Progenitor cell of endocrine pancreas (in vitro differentiated cells): ENCODE results near the gene NKX2-1. TPM values are rescaled to one million over a fixed set of nuclear protein-coding genes. Genes with fewer than 3 reads are reported as not detected.
A peak's percentile ranks its signal among the peaks of the same experiment; 100 is the strongest.
"Not testable (repeated sequence)": the region's sequence is repeated elsewhere in the genome, so short reads cannot be mapped to it uniquely, and the experiment has no call there.

Source experiments
- DNase-seq: peaks from one replicate; pipeline ENCODE4 v3.0.0; 2021; ENCODE audit warnings: low spot score; ENCODE audit not compliant: unreplicated experiment
- H3K27ac Mint-ChIP-seq: 2 replicates; pipeline ENCODE4 v1.8.0; 2021; ENCODE audit warnings: mild to moderate bottlenecking, moderate library complexity, mixed read lengths
- H3K27me3 Mint-ChIP-seq: 2 replicates; pipeline ENCODE4 v1.8.0; 2021; ENCODE audit warnings: mixed read lengths
- H3K36me3 Mint-ChIP-seq: 2 replicates; pipeline ENCODE4 v1.8.0; 2022; ENCODE audit warnings: mixed read lengths; ENCODE audit not compliant: insufficient read depth
- H3K4me1 Mint-ChIP-seq: 2 replicates; pipeline ENCODE4 v1.8.0; 2021; ENCODE audit warnings: low read depth, mixed read lengths
- H3K4me3 Mint-ChIP-seq: 2 replicates; pipeline ENCODE4 v1.8.0; 2021; ENCODE audit warnings: low read depth, mild to moderate bottlenecking, moderate library complexity, mixed read lengths
- H3K9me3 Mint-ChIP-seq: 2 replicates; pipeline ENCODE4 v1.8.0; 2021; ENCODE audit warnings: low read depth, mixed read lengths
- CTCF ChIP-seq: fragments of 200-600 bp; sonication (generic); IDR thresholded peaks from one replicate; pipeline ENCODE4 v1.5.0; 2021; ENCODE audit warnings: antibody characterized with exemption, mild to moderate bottlenecking; ENCODE audit not compliant: unreplicated experiment
- long read RNA-seq: library from polyadenylated mRNA; unstranded; transcript quantifications from one replicate; pipeline ENCODE4 v2.0.0, GENCODE V29; 2020
- total RNA-seq: library from RNA; stranded (reverse); gene quantifications from 2 replicates; pipeline ENCODE4 v1.2.1, GENCODE V29; 2021

NKX2-1 gene
- 0.80 TPM in 1 of 2 replicates, not detected in the other for total RNA-seq
- long read RNA-seq, result 0 reads

DNA sequence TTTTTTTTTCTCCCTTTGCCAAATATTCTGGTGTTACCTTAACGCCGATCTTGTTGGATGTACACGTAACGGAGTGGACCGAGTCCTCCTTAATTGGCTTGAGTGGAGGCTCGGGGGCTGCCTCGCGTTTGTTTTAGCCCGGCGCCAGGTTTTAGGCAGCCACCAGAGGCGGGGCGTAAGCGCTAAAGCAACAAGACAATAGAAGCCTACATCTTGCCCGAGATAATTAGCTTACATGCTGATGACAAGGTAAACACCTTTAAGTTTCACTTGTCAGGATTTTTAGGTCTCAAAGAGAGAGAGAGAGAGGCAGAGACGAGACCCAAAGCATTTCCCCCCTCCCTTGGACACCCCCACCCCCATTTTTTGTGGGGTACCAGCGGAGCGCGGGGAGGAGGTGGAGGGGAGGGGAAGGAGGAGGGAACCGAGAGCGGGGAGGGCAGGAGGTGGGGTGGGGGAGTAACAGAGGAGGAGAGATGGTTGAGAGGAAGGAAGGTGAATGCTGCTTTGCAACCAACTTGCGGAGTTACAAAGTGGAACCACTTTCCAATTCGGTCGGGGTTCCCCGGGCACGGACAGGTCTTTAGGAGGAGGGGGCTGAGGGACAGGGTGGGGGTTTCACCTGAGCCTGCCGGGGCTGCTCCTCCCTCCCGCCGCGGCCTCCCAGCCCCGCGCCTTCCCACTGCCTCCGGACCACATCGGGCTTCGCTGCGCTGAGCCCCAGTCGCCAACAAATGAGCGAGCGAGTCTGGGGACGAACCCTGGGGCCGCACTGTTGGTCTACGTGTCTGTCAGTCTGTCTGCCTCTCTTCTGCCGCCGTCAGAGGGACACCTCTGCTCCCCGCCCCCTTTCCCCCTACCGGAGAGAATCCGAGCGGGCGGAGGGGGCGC, at the start of gene NKX2-1:
Gene NKX2-1 (minus strand): TSS at position 802 of the 891 bp plus-strand sequence. CDS start 103 bp downstream, at position 699.
- no peaks in the 10 kb centered on the region for H3K36me3 Mint-ChIP-seq
- H3K27me3 Mint-ChIP-seq, result peaks cover 88% of the 10 kb centered on the region
- H3K4me3 Mint-ChIP-seq, result peak within 1 kb of the TSS; percentile 43
- DNase-seq, result no peak
- no peak for TF ChIP-seq CTCF
- peaks cover 2% of the 10 kb centered on the region for H3K4me1 Mint-ChIP-seq
- H3K27ac Mint-ChIP-seq, result no peak within 1 kb of the TSS
- no peaks in the 10 kb centered on the region for H3K9me3 Mint-ChIP-seq

DNA sequence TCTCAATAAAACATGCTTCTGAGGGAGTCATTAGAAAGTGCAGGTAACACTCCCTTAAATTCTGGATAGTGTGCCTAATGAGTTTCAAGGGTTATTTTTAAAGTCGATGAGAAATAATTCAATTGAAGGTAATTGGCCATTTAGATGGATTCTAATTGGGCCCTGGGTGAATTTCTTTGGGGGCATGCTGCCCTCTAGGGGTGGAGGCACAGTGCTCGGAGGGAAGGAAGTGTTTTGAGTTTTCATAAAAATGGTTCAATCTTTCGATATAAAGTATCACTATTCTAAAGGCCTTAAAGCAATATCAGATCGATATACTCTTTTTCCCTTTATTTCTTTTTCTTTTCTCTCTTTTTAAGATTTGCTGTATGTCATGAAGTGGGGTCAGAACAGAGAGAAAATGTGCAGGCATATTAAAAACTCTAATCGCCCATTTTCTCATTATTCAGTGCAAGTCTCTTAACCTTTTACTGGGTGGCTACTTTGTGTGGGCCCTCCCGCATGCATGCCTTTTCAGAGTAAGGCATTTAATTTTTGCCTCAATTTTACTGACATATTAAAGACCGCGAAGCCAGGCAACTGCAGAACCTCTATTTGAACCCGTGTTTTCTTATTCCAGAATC, 36.9 kb upstream of the NKX2-1 start:
- peak; percentile 82 for TF ChIP-seq CTCF
- Mint-ChIP-seq H3K27ac (no peak overlapping the region), H3K4me3 (no peak overlapping the region), H3K4me1 (no peaks in the 10 kb centered on the region), H3K9me3 (no peaks in the 10 kb centered on the region), H3K36me3 (no peaks in the 10 kb centered on the region), H3K27me3 (peaks cover 63% of the 10 kb centered on the region)
- DNase-seq, result no peak

DNA sequence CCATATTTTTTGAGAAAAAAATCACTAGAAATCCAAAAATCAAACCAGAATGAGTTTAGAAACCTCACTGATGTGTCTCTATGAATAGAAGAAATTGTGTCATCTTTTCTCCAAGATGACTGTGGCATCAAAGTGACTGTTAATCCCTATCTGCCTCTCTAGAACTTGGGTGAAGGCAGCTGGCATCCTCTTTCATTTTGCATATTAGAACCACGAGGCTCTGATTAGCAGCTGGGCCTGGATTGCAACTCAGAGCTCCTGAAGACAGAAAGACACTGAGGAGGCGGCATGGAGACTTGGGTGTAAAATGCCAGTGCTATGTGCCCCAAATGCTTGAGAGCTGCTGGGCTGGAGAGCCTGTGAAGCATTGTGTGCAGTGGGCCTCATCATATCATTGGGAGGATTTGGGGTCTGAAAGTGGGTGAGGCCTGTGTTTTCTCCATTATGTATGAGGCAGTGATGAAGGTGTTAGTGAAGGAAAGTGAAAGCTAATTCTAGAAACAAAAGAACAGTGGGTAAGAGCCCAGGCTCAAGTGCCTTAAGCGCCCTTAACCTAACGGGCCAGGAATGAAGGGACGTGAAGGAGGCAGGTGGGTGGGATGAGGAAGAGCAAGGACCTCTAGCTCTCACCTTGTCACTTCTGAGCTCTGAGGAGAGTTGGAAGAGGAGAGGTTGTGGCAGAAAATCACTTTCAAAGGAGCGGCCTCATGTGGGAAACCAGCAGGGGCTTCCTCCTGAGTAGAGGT, 36.1 kb upstream of the NKX2-1 start:
- Mint-ChIP-seq H3K27ac (no peak overlapping the region), H3K27me3 (peaks cover 58% of the 10 kb centered on the region), H3K36me3 (no peaks in the 10 kb centered on the region), H3K4me3 (no peak overlapping the region), H3K4me1 (no peaks in the 10 kb centered on the region), H3K9me3 (no peaks in the 10 kb centered on the region)
- TF ChIP-seq CTCF, result no peak
- DNase-seq, result no peak

DNA sequence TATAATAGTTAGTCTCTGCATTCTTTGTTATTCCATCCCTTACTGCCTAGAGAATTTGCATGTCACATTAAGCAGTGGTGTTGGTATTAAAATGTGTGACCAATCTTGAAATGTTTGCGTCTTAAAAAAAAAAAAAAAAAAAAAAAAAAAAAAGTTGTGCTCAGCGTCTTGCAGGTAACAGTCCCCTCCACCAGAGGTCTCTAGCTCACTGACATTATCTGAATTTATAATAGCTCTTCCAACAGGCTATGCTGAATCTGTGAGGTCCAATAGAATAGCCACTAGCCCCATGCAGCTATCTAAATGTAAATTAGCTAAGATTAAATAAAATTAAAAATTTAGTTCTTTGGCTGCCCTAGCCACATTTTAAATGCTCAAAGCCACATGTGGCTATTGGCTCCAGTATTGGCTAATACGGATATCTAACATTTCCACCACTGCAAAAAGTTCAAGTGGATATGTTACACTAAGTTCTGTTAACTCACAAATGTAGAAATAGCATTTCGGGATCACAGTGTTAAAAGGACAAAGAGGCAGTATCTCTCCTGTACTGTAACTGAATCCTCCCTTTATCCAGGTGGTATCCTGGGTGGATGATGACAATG, 33.7 kb upstream of the NKX2-1 start:
- Mint-ChIP-seq H3K27me3 (peaks cover 46% of the 10 kb centered on the region), H3K36me3 (no peaks in the 10 kb centered on the region), H3K4me1 (no peaks in the 10 kb centered on the region), H3K27ac (no peak overlapping the region), H3K9me3 (no peaks in the 10 kb centered on the region), H3K4me3 (no peak overlapping the region)
- DNase-seq, result no peak
- TF ChIP-seq CTCF, result peak; percentile 75

GRCh38 chr14:36550899-36551298, 30.9 kb upstream of the NKX2-1 start:
- H3K4me1 Mint-ChIP-seq, result no peaks in the 10 kb centered on the region
- TF ChIP-seq CTCF, result no peak
- H3K27me3 Mint-ChIP-seq, result peaks cover 35% of the 10 kb centered on the region
- H3K4me3 Mint-ChIP-seq, result no peak overlapping the region
- no peaks in the 10 kb centered on the region for H3K9me3 Mint-ChIP-seq
- no peak for DNase-seq
- no peak overlapping the region for H3K27ac Mint-ChIP-seq
- H3K36me3 Mint-ChIP-seq, result no peaks in the 10 kb centered on the region

GRCh38 chr14:36544280-36544679, 24.2 kb upstream of the NKX2-1 start:
- H3K9me3 Mint-ChIP-seq, DNase-seq, H3K4me1 Mint-ChIP-seq, H3K4me3 Mint-ChIP-seq, H3K36me3 Mint-ChIP-seq, H3K27ac Mint-ChIP-seq: not testable (repeated sequence)
- H3K27me3 Mint-ChIP-seq, result peaks cover 49% of the 10 kb centered on the region
